K562 (cell line): ENCODE results near the gene GCSH. TPM values are rescaled to one million over a fixed set of nuclear protein-coding genes. Genes with fewer than 3 reads are reported as not detected.

ENCODE experiments used
- AFF4 ChIP-seq: sonication (generic); formaldehyde crosslinking; IDR thresholded peaks from 2 replicates; pipeline ENCODE4 v1.8.0; 2023; ENCODE audit warnings: mild to moderate bottlenecking, missing genetic modification reagents
- ETS2 ChIP-seq: IDR thresholded peaks from 2 replicates; pipeline ENCODE4 v1.6.1; 2016; ENCODE audit warnings: borderline replicate concordance, missing genetic modification characterization, mild to moderate bottlenecking, moderate library complexity, missing compliant biosample characterization; ENCODE audit not compliant: poor library complexity, severe bottlenecking
- KAT2B ChIP-seq: IDR thresholded peaks from one replicate; pipeline ENCODE4 v1.6.1; 2012; ENCODE audit warnings: low read depth, mild to moderate bottlenecking, control low read depth, inconsistent platforms, low read length, moderate library complexity
- KAT8 ChIP-seq: fragments of 450-650 bp; IDR thresholded peaks from 2 replicates; pipeline ENCODE4 v1.6.1; 2016; ENCODE audit warnings: low read depth, mild to moderate bottlenecking
- NCOA4 ChIP-seq: fragments of 450-650 bp; IDR thresholded peaks from 2 replicates; pipeline ENCODE4 v1.6.1; 2018; ENCODE audit warnings: mild to moderate bottlenecking; ENCODE audit not compliant: partially characterized antibody
- NR2C2 ChIP-seq, 2 experiments: fragments of 200-800 bp in 1 of 2; sonication (Bioruptor generic) in 1 of 2; sonication (generic) in 1 of 2; formaldehyde crosslinking in 1 of 2; IDR thresholded peaks; 2 replicates each; pipeline versions ENCODE4 v1.6.1 to v1.8.0; 2016 to 2022; ENCODE audit warnings: mild to moderate bottlenecking in 1 of 2, missing compliant biosample characterization in 1 of 2, missing genetic modification characterization in 1 of 2, missing genetic modification reagents in 1 of 2
- RBFOX2 ChIP-seq: fragments of 200-400 bp; formaldehyde crosslinking; IDR thresholded peaks from 2 replicates; pipeline ENCODE4 v1.6.1; 2017; ENCODE audit warnings: low read depth, mild to moderate bottlenecking, low read length, moderate library complexity
- RBM25 ChIP-seq: fragments of 200-400 bp; formaldehyde crosslinking; IDR thresholded peaks from 2 replicates; pipeline ENCODE4 v1.6.1; 2018; ENCODE audit warnings: low read length, low read depth, moderate library complexity; ENCODE audit not compliant: severe bottlenecking
- SMARCC2 ChIP-seq: fragments of 450-650 bp; IDR thresholded peaks from 2 replicates; pipeline ENCODE4 v1.6.1; 2017; ENCODE audit warnings: antibody characterized with exemption, moderate library complexity, mild to moderate bottlenecking, low read depth
- SOX6 ChIP-seq: fragments of 450-650 bp; IDR thresholded peaks from 2 replicates; pipeline ENCODE4 v1.6.1; 2014; ENCODE audit warnings: mild to moderate bottlenecking
- SREBF2 ChIP-seq: sonication (generic); formaldehyde crosslinking; IDR thresholded peaks from 2 replicates; pipeline ENCODE4 v1.4.0; 2020; ENCODE audit warnings: mild to moderate bottlenecking, missing genetic modification reagents
- STAT5A ChIP-seq: IDR thresholded peaks from 2 replicates; pipeline ENCODE4 v1.6.1; 2012; ENCODE audit warnings: low read length, inconsistent platforms, borderline replicate concordance
- THRAP3 ChIP-seq: fragments of 450-650 bp; IDR thresholded peaks from 2 replicates; pipeline ENCODE4 v1.6.1; 2016; ENCODE audit warnings: mild to moderate bottlenecking, inconsistent platforms, borderline replicate concordance
- ZFP1 ChIP-seq: fragments of 450-650 bp; formaldehyde crosslinking; IDR thresholded peaks from 2 replicates; pipeline ENCODE4 v1.4.0; 2020; ENCODE audit warnings: mild to moderate bottlenecking, mixed read lengths
- ZMIZ1 ChIP-seq, 2 experiments: fragments of 150-350 bp in 1 of 2; IDR thresholded peaks; 2 replicates each; pipeline ENCODE4 v1.6.1; 2012 to 2016; ENCODE audit warnings: low read depth in 2 of 2, low read length in 2 of 2, mild to moderate bottlenecking in 1 of 2, moderate library complexity in 1 of 2
- ZNF507 ChIP-seq: conservative IDR thresholded peaks from 2 replicates; pipeline ENCODE4 v1.6.1; 2017; ENCODE audit warnings: missing genetic modification characterization, missing compliant biosample characterization
- polyA plus RNA-seq, 8 experiments: library from polyadenylated mRNA; depleted of rRNA in 4 of 8; stranded (reverse) in 5 of 8; unstranded in 3 of 8; fragments of >200 nt; fragmentation: Nextera tagmentation in 2 of 8; fragmentation: Illumina TruSeq in 1 of 8; extraction: Ambion mirVana in 2 of 8; extraction: Trizol in 1 of 8; gene quantifications; 2 replicates each; pipeline versions ENCODE4 v1.2.1 to v1.2.3, GENCODE V29; 2011 to 2014; ENCODE audit warnings: inconsistent platforms in 1 of 8, missing spikeins in 1 of 8
- total RNA-seq, 7 experiments: library from RNA; depleted of rRNA in 6 of 7; stranded (reverse); fragments of >200 nt in 6 of 7; fragmentation: Illumina TruSeq in 2 of 7; extraction: Trizol in 2 of 7; gene quantifications; 2 replicates each; pipeline versions ENCODE4 v1.2.1 to v1.2.3, GENCODE V29; 2011 to 2021; ENCODE audit warnings: low replicate concordance in 1 of 7
- TF ChIP-seq, protein P1 (sequence below): fragments of 250-450 bp; sonication (Bioruptor Pico); IDR thresholded peaks from 2 replicates; pipeline ENCODE4 v1.9.0; 2021; ENCODE audit warnings: mild to moderate bottlenecking
- TF ChIP-seq, protein P2 (sequence below): fragments of 250-450 bp; sonication (Bioruptor Pico); IDR thresholded peaks from 2 replicates; pipeline ENCODE4 v1.4.0; 2020; ENCODE audit warnings: mild to moderate bottlenecking, moderate library complexity

GCSH gene
- total and polyA plus RNA-seq, 9 of the 15 experiments (the other 6 are each of a cell fraction or from before 2014, with no cell fraction given) = 35.0 to 121 (median 89.0) TPM

- TF ChIP-seq KAT2B = no peak
- TF ChIP-seq RBFOX2 = peak; percentile 97
- no peak for TF ChIP-seq THRAP3
- TF ChIP-seq, protein P1, sequence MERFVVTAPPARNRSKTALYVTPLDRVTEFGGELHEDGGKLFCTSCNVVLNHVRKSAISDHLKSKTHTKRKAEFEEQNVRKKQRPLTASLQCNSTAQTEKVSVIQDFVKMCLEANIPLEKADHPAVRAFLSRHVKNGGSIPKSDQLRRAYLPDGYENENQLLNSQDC = no peak
- no peak for TF ChIP-seq RBM25
- TF ChIP-seq ZFP1 (CRISPR knock-in tag) = no peak
- no peak for TF ChIP-seq ZMIZ1 (IDR thresholded peaks at IDR 0.05; ENCODE audit: low read depth in 2 of 2, low read length in 2 of 2)
- no peak for TF ChIP-seq SREBF2 (CRISPR knock-in tag)
- TF ChIP-seq NCOA4 = no peak
- TF ChIP-seq STAT5A = no peak
- TF ChIP-seq, protein P2, sequence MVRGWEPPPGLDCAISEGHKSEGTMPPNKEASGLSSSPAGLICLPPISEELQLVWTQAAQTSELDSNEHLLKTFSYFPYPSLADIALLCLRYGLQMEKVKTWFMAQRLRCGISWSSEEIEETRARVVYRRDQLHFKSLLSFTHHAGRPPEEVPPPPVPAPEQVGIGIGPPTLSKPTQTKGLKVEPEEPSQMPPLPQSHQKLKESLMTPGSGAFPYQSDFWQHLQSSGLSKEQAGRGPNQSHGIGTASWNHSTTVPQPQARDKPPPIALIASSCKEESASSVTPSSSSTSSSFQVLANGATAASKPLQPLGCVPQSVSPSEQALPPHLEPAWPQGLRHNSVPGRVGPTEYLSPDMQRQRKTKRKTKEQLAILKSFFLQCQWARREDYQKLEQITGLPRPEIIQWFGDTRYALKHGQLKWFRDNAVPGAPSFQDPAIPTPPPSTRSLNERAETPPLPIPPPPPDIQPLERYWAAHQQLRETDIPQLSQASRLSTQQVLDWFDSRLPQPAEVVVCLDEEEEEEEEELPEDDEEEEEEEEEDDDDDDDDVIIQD (CRISPR knock-in tag) = no peak
- no peak for TF ChIP-seq ZNF507 (tag)
- TF ChIP-seq KAT8 = no peak
- no peak for TF ChIP-seq AFF4 (CRISPR knock-in tag)
- TF ChIP-seq NR2C2 (CRISPR knock-in tag; IDR thresholded peaks at IDR 0.05) = no peak
- peak; percentile 74; the same call in 1 of the 2 replicates for TF ChIP-seq NR2C2 (tag; IDR thresholded peaks at IDR 0.05)
- peak; percentile 43; the same call in 1 of the 2 replicates for TF ChIP-seq SOX6
- no peak for TF ChIP-seq ETS2 (tag)
- TF ChIP-seq SMARCC2 = no peak
These were observed 18.9 kb downstream of the GCSH start, which contains the start of gene C16orf46 (continued) for GRCh38 chr16:81077076-81077940.
